HG03439 (cell line): ENCODE measurements around the gene ZCCHC2.
A peak's percentile ranks its signal among the peaks of the same experiment; 100 is the strongest.

Source experiments
- ATAC-seq: cut with Tn5 transposase; IDR thresholded peaks from one replicate; pipeline ENCODE4 v1.9.1; 2021; ENCODE audit warnings: mild to moderate bottlenecking, moderate library complexity; ENCODE audit not compliant: unreplicated experiment

ZCCHC2 gene

DNA sequence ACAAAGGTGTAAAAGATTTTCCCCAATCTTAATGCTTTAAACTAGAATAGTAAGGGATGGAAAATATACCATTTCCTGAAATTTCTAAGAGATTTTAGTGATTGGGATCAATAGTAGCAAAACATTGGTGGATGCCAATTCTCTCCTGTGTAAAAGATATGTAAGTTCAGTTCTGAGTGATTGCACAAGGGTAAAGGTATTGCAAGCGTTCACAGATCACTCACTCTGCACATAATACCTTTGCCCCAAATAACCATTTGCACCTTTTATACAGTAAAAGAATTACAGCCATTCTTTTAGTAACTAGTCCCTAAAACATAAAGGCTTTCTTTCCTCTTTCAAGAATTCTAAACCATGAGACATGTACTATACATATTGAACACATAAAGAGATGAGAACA is 13.0 kb upstream of the ZCCHC2 start:
- no peak for ATAC-seq

DNA sequence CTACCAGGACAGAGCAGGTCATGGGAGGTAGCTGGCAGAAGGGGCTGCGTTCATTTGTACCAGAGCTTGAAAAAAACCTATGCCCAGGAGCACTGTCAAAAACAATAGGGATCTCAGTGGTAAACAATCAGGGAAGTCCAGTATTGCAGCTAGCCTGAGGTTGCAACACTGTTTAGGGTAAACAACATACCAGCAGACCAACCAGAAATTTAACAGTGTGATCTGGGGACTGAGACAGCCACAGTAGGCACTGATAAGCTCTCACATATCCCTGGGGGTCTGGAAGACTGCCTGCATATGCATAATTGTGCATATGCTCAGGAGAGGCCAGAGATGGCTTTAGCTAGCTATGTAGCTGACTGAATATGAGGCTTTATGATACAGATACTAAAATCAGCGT is 12.0 kb upstream of the ZCCHC2 start:
- ATAC-seq, result no peak

GRCh38 chr18:62512532-62512931 is 10.3 kb upstream of the ZCCHC2 start:
- no peak for ATAC-seq

GRCh38 chr18:62512996-62513395 is 9.8 kb upstream of the ZCCHC2 start:
- ATAC-seq, result no peak

DNA sequence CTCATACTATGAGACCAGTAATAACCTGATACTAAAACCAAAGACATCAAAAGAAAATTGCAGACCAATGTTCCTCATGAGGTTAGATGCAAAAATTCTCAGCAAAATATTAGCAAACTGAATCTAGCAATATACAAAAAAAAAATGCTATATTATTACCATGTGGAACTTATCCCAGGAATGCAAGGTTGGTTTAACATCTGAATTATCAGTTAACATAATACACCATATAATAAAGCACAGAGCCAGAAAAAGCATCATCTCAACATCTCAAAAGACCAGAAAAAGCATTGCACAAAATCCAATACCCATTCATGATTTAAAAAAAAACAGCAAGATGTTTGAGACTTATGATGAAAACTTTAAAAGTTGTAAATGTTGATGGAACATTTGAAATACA is 8.3 kb upstream of the ZCCHC2 start:
- no peak for ATAC-seq

- no peak for ATAC-seq
These were observed 6.6 kb upstream of the ZCCHC2 start for GRCh38 chr18:62516242-62516641.

GRCh38 chr18:62518460-62519375 is 4.1 kb upstream of the ZCCHC2 start:
- ATAC-seq, result no peak

DNA sequence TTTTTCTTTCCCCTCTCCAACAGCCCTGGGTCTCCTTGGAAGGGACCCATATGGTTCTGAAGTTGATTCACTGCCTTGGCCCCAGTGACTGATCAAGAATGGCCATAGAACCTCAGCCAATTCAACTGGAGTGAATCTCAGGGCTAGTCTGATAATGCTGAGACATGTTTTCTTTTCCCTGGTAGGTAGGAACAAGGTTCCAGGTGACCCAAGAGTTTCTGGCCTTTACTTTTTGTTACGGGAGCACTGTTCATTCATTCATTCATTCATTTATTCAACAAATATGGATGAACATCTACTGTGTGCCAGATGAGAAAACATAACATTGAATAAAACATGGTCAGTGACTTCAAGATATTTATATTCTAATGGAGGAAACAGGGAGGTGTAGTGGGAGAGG is 3.1 kb upstream of the ZCCHC2 start:
- ATAC-seq, result no peak

DNA sequence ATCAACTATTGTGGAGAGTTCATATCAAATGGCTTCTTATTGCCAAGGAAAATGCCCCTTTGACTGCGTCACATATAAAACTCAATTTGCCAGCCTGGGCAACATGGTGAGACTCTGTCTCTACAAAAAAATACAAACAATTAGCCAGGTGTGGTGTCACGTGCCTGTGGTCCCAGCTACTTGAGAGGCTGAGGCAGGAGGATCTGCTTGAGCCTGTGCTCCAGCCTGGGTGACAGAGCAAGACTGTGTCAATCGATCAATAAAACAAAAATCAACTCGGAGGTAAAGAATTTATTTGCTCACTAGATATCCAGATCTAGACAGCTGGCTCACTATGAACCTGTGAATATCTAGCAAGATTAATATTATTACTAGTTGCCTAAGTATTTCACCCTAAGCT is 1.7 kb upstream of the ZCCHC2 start:
- no peak for ATAC-seq

- no peak for ATAC-seq
These were observed 1.2 kb upstream of the ZCCHC2 start for GRCh38 chr18:62521593-62521992.

DNA sequence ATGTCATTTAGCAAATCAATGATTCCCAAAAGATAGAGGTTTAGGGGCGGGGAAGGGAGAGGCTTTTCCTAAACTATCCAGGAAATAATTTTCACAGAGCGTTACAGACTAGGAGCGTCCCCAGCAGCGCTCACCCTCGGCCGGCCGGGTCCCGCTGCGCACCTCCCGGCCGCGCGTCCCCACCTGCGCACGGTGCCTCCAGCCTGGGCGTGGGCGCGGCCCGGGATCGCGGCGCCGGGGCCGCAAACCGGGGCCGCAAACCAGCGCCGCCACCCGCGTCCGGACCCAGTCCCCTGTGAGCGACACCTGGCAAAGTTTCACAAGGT is 684 bp upstream of the ZCCHC2 start:
- peak; percentile 3 for ATAC-seq

DNA sequence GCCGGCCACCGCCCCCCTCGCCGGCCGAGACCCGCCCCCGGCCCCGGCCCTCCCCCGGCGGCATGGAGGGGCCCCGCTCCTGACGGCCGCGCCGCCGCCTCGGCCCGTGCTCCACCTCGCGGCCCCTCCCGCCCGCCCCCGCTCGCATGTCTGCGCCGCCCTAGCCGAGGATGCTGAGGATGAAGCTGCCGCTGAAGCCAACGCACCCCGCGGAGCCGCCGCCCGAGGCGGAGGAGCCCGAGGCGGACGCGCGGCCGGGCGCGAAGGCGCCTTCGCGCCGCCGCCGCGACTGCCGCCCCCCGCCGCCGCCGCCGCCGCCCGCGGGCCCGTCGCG is 397 bp downstream of the ZCCHC2 start:
- no peak for ATAC-seq

DNA sequence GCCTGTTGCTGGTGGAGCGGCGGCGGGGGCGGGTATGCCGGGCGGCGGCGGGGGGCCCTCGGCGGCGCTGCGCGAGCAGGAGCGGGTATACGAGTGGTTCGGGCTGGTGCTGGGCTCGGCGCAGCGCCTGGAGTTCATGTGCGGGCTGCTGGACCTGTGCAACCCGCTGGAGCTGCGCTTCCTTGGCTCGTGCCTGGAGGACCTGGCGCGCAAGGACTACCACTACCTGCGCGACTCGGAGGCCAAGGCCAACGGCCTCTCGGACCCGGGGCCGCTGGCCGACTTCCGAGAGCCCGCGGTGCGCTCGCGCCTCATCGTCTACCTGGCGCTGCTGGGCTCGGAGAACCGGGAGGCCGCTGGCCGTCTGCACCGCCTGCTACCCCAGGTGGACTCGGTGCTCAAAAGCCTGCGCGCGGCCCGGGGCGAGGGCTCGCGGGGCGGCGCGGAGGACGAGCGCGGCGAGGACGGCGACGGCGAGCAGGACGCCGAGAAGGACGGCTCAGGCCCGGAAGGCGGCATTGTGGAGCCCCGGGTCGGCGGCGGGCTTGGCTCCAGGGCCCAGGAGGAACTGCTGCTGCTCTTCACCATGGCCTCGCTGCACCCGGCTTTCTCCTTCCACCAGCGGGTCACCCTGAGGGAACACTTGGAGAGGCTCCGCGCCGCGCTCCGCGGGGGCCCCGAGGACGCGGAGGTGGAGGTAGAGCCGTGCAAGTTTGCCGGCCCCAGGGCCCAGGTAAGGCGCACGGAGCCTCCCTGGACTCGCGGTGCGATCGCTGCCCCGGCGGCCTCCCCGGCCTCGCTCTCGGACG is 1.0 kb downstream of the ZCCHC2 start:
- peak; percentile 4 for ATAC-seq

DNA sequence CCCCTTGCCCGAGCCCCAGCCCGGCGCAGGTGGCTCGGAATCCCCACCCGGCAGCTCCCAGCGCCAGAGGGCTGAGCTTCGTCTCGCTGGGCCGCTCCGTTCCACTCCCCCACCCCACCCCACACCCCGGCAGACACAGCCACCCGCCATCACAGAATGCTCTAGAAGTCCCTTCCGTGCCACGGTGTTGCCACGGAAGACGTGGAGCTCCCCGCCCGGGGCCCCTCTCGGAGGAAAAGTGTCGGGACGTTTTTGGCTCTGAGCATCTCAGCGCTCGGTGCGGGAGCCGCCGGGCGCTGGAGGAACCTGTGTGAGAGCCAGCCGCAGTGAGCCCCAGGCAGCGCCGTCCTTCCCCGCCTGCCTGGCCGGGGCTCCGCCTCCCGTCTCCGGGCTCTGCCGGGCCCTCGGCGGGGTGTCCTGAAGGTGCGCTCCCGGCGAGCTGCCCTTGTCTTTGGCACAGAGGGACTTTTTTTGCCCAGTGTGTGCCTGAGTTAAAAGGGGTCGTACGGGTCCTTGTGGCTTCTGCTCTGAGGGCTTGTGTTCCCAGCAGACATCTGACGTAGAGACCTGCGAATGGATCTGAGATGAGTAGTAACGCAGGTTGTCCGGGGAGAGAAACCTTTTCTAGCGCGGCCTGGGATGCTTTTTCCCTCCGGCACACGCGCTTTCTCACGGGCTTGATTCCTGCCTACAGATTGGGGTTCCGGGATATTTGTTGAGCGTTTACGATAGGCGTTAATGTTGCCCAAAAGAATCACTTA is 1.8 kb downstream of the ZCCHC2 start:
- ATAC-seq, result peak; percentile 22

GRCh38 chr18:62525608-62526007 is 2.8 kb downstream of the ZCCHC2 start:
- no peak for ATAC-seq

DNA sequence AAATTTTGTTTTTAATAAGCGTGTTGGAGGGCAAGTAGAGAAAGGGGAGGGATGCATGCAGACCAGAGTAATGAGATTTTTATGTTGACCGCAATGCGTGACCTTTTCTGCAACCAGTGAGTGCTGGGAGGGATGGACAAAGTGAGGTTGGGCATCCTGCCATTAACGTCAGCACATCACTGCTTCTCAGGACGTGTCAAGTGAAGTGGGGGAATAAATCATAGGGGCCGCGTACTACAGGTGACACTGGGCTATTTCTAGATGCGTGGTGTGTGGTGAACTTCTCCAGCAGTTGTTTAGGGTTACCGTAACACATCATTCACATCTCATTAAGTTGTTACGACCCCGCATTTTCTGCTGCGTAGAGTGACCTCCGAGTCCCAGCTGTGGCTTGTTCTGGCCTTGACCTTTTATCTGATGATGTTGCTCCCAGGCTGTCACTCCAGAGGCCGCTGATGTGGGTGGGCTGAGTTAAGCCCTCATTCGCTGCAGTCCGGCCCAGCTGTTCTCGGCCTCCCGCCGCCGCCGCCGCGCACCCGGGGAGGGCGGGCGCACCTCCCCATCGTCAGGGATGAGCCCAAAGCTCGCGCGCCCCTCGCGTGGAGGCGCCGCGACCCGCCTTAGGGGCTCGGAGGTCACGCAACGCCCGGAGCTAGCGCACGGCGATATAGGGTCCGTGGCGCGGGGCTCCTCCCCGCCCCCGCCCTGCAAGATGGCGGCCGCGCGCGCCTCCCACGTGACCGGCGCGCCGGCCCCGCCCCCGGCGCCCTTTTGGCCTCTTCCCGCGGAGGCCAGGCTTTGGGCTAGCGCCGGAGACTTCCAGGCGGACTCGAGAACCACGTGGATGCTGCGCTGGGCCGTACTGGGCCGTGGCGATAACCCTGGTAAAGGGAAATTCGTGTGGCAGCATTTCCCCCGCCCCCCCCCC is 3.5 kb downstream of the ZCCHC2 start:
- ATAC-seq, result peak; percentile 8

GRCh38 chr18:62529597-62529996 is 6.8 kb downstream of the ZCCHC2 start:
- no peak for ATAC-seq

- ATAC-seq, result no peak
These were observed 8.3 kb downstream of the ZCCHC2 start for GRCh38 chr18:62531078-62531477.

- no peak for ATAC-seq
These were observed 9.1 kb downstream of the ZCCHC2 start for GRCh38 chr18:62531931-62532330.

DNA sequence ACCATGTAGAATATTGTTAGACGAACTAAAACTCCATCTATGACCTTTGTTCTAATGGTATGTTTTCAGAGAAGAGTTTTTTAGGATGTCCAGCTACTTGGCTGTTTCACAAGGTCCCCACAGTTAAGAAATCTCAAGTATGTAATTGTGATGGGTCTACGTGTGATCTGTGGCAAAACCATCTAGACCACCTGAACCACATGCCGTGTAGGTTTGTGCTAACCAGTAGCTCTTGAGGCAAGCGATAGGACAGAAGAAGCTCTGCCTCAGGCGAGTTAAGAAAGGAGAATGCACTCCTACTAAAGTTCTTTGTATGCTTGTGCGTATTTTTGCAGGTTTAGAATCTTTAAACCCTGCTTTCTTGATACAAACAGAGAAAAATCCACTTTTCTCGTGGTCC is 13.2 kb downstream of the ZCCHC2 start:
- no peak for ATAC-seq
